ENCODE measurements around the gene BTBD10. TPM values are rescaled to one million over a fixed set of nuclear protein-coding genes. Genes with fewer than 3 reads are reported as not detected.

BTBD10 gene
- total RNA-seq, 2 experiments from 2014 or later = 17.5 to 20.5 TPM

- Mint-ChIP-seq H3K27me3 (no peaks in the 10 kb centered on the region), H3K9me3 (peaks cover 4% of the 10 kb centered on the region), H3K27ac (peak overlapping the region; percentile 43), H3K36me3 (ENCODE audit: low read depth) (peaks cover 25% of the 10 kb centered on the region), H3K4me1 (ENCODE audit: low read depth) (peaks cover 25% of the 10 kb centered on the region), H3K4me3 (no peak overlapping the region)
- no peak for ATAC-seq
- no peak for DNase-seq
- ChIA-PET CTCF (interaction anchor here (0.9 kb wide), 1 partner anchor 49 kb away, joined by 3 read pairs; no protein-coding TSS in a partner anchor), POLR2A (no interaction called here)
- TF ChIP-seq, protein P1, sequence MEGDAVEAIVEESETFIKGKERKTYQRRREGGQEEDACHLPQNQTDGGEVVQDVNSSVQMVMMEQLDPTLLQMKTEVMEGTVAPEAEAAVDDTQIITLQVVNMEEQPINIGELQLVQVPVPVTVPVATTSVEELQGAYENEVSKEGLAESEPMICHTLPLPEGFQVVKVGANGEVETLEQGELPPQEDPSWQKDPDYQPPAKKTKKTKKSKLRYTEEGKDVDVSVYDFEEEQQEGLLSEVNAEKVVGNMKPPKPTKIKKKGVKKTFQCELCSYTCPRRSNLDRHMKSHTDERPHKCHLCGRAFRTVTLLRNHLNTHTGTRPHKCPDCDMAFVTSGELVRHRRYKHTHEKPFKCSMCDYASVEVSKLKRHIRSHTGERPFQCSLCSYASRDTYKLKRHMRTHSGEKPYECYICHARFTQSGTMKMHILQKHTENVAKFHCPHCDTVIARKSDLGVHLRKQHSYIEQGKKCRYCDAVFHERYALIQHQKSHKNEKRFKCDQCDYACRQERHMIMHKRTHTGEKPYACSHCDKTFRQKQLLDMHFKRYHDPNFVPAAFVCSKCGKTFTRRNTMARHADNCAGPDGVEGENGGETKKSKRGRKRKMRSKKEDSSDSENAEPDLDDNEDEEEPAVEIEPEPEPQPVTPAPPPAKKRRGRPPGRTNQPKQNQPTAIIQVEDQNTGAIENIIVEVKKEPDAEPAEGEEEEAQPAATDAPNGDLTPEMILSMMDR (IDR thresholded peaks at IDR 0.05) = no peak
- intact Hi-C loops (cut with micrococcal nuclease) = no loop called here
Observed at GRCh38 chr11:13434247-13435205, 28.5 kb downstream of the BTBD10 start.

DNA sequence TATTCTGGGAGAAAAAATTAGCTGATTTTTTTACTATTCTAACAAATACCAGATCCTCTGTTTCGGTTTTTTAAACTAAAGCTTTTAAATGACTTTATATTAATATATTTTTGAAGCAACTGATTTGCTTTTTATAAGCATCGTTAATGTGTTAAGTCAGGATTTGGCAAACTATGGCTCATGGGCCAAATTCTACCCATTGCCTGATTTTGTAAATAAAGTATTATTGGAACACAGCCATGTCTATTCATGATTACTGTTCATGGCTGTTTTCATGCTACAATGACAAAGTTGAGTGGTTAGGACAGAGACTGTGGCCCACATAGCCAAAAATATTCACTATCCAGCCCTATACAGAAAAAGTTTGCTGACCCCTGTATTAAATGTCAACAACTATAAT, 29.6 kb downstream of the BTBD10 start:
- ChIA-PET POLR2A (interaction anchor here (1.0 to 1.1 kb wide), 2 partner anchors 21 to 29 kb away, joined by 3 to 4 read pairs; partner anchors contain the start of gene BTBD10), CTCF (no interaction called here)
- DNase-seq = no peak
- Mint-ChIP-seq H3K4me3 (no peak overlapping the region), H3K9me3 (peaks cover 5% of the 10 kb centered on the region), H3K27me3 (no peaks in the 10 kb centered on the region), H3K36me3 (ENCODE audit: low read depth) (peaks cover 29% of the 10 kb centered on the region), H3K4me1 (ENCODE audit: low read depth) (peaks cover 27% of the 10 kb centered on the region), H3K27ac (no peak overlapping the region)
- intact Hi-C loops (cut with micrococcal nuclease) = no loop called here
- TF ChIP-seq, protein P1 (IDR thresholded peaks at IDR 0.05) = no peak
- ATAC-seq = no peak

- DNase-seq (no peak), ATAC-seq (no peak)
- no peaks in the 10 kb centered on the region for H3K27me3 Mint-ChIP-seq
- intact Hi-C loops (cut with micrococcal nuclease) = no loop called here
- H3K36me3 Mint-ChIP-seq (ENCODE audit: low read depth) = peaks cover 34% of the 10 kb centered on the region
- no peak overlapping the region for H3K4me3 Mint-ChIP-seq
- POLR2A ChIA-PET = no interaction called here
- H3K9me3 Mint-ChIP-seq = peaks cover 19% of the 10 kb centered on the region
- TF ChIP-seq, protein P1 (IDR thresholded peaks at IDR 0.05) = no peak
- H3K4me1 Mint-ChIP-seq (ENCODE audit: low read depth) = peaks cover 27% of the 10 kb centered on the region
- H3K27ac Mint-ChIP-seq = no peak overlapping the region
- CTCF ChIA-PET = no interaction called here
Observed at GRCh38 chr11:13429836-13430235, 33.2 kb downstream of the BTBD10 start.

GRCh38 chr11:13429288-13429687, 33.7 kb downstream of the BTBD10 start:
- no peak overlapping the region for H3K4me3 Mint-ChIP-seq
- POLR2A ChIA-PET = no interaction called here
- CTCF ChIA-PET = no interaction called here
- peaks cover 19% of the 10 kb centered on the region for H3K9me3 Mint-ChIP-seq
- no peak for DNase-seq
- H3K4me1 Mint-ChIP-seq (ENCODE audit: low read depth) = peaks cover 26% of the 10 kb centered on the region
- intact Hi-C loops (cut with micrococcal nuclease) = no loop called here
- ATAC-seq = no peak
- H3K27ac Mint-ChIP-seq = no peak overlapping the region
- peaks cover 30% of the 10 kb centered on the region for H3K36me3 Mint-ChIP-seq (ENCODE audit: low read depth)
- TF ChIP-seq, protein P1 (IDR thresholded peaks at IDR 0.05) = no peak
- H3K27me3 Mint-ChIP-seq = no peaks in the 10 kb centered on the region

DNA sequence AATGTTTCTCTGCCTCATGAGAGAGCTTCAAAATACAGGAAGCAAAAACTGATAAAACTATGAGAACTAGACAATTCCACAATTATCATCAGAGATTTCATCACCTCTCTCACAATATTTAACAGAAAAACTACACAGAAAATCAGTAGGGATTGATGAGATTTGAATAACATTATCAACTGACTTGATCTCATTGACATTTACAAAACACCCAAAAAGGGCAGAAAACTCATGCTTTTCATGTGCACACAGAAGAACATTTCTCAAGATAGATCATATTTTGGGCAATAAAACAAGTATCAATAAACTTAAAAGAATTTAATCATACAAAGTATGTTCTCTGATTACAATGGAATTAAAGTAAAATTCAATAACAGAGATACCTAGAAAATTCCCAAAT, 35.6 kb downstream of the BTBD10 start:
- Mint-ChIP-seq H3K36me3 (ENCODE audit: low read depth) (peaks cover 30% of the 10 kb centered on the region), H3K27me3 (no peaks in the 10 kb centered on the region), H3K4me3 (no peak overlapping the region), H3K27ac (no peak overlapping the region), H3K4me1 (ENCODE audit: low read depth) (peaks cover 31% of the 10 kb centered on the region), H3K9me3 (peaks cover 19% of the 10 kb centered on the region)
- ChIA-PET CTCF (no interaction called here), POLR2A (no interaction called here)
- no peak for DNase-seq
- ATAC-seq = no peak
- intact Hi-C loops (cut with micrococcal nuclease) = no loop called here
- TF ChIP-seq, protein P1 (IDR thresholded peaks at IDR 0.05) = no peak

Data from activated CD8-positive, alpha-beta T cell treated with anti-CD3 and anti-CD28 coated beads for 36 hours (primary cell).